ENCODE data around the gene PPIF.

GRCh38 chr10:79349072-79349491, 1.8 kb downstream of the PPIF start:
- TF ChIP-seq, protein P1, sequence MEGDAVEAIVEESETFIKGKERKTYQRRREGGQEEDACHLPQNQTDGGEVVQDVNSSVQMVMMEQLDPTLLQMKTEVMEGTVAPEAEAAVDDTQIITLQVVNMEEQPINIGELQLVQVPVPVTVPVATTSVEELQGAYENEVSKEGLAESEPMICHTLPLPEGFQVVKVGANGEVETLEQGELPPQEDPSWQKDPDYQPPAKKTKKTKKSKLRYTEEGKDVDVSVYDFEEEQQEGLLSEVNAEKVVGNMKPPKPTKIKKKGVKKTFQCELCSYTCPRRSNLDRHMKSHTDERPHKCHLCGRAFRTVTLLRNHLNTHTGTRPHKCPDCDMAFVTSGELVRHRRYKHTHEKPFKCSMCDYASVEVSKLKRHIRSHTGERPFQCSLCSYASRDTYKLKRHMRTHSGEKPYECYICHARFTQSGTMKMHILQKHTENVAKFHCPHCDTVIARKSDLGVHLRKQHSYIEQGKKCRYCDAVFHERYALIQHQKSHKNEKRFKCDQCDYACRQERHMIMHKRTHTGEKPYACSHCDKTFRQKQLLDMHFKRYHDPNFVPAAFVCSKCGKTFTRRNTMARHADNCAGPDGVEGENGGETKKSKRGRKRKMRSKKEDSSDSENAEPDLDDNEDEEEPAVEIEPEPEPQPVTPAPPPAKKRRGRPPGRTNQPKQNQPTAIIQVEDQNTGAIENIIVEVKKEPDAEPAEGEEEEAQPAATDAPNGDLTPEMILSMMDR (IDR thresholded peaks at IDR 0.05), result no peak
- TF ChIP-seq EZH2phosphoT487 (IDR thresholded peaks at IDR 0.05), result no peak
- no peak for TF ChIP-seq EZH2 (IDR thresholded peaks at IDR 0.05)

All from neural progenitor cell (in vitro differentiated cells).